Measurements from ENCODE around the gene ADAMTS12.

Gene ADAMTS12

GRCh38 chr5:33657176-33657575 is 234.6 kb downstream of the ADAMTS12 start:
- no peak for DNase-seq (ENCODE audit: low read depth)

DNA sequence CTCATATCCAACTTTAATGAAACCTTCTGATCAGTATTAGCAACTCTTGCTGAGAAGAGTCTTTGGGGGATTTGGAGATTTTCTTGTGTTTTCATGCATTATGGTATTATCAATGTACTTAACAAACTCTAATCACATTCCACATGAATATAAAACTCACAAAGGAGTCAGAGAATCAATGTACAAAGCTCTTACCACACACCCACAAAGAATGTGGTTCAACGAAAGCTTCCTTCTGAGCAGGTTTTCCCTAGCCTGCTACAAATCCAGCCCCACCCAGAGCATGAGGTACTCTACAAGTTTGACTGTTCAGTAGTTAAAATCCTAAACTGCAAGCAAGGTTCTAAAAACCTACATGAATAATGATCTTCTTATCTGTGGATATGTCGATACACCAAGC is 240.9 kb downstream of the ADAMTS12 start:
- DNase-seq (ENCODE audit: low read depth) = no peak

- no peak for DNase-seq (ENCODE audit: low read depth)
Observed at GRCh38 chr5:33649549-33650482, 242.0 kb downstream of the ADAMTS12 start.

DNA sequence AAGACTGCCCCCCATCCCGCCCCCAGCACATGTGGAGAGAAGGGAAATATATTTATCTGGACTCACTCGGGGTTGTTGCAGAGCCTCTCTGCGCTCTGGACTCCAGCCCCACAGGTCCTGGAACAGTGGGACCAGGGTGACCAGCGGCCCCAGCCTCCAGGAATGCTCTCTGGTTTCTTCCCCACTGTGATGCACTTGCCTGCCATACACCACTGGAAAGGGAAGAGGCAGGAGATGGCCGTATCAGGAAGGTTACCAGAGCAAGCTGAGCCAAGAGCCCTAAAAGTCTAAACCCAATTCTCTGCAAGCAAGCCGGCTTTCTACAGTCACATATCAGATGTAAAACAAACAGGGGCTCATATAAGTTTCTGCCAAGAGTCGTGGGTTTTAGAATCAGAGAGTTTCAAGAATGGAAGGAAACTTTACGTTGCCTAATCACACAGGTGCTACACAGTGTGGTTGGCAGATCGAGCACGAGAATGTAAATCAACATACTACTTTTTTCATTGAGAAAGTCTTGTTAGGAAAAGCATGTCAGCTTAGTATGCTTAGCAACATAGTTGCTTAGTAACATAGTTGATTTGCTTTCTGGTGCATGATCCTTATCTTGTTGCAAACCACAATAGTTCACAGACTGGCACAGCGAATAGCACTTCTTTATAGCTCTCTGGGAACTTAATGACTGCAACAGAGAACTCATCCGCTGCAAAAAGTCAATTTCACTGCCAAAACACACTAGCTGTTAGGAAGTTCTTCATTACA is 249.9 kb downstream of the ADAMTS12 start:
- DNase-seq (ENCODE audit: low read depth) = no peak

DNA sequence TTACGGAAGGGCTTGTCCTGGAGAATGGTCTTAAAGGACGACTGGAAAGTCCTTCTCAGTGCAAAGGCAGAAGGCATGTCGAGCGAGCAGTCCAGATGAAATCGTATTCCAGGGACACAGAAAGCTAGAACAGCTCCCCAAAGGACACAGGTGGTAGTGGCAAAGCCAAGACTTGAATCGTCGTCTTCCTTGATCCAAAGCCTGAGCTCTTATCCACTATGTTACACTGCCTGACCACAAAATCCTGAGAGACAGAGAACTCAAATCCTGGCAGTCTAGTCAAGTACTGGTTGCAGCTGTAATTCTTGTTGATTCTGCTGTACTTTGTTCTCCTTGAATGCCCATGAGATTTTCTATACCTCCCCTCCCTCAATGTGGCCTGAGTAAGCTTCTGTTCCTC is 252.3 kb downstream of the ADAMTS12 start:
- DNase-seq (ENCODE audit: low read depth) = no peak

DNA sequence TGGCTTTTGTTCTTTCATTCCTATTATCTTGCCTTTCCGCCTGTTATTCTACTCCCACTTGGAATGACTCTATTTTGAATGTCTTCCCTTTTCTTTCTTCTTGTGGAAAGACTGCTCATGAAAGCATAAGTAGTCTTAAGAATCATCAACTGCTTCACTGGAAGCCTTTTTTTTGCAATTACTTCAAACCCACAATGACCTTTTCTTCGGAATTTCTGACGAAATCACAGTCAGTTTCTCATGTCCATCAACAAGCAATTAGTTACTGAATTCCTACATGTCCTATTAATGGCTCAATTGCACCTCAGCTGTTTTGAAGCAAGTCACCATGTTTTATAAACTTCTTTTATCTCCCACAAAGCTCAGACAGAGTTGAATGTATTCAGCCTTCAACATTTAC is 254.8 kb downstream of the ADAMTS12 start:
- no peak for DNase-seq (ENCODE audit: low read depth)

DNA sequence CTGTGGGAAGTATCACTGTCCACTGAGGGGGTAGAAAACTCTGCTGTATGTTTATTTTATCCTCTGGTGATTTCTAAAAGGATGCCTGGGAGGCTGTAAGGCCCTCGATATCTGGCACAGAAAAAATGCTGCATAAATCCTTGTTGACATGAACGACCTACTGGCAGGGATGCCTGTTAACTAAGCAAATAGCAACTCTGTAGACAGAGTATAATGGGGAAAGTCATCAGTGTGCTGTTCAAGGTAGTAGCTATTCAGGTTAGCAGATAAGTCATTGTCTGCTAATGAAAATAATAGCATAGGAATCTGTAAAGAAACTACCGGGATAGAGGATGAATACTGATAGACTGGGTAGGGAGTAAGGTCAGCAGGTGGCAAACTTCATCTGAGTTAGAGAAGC is 256.2 kb downstream of the ADAMTS12 start:
- no peak for DNase-seq (ENCODE audit: low read depth)

DNA sequence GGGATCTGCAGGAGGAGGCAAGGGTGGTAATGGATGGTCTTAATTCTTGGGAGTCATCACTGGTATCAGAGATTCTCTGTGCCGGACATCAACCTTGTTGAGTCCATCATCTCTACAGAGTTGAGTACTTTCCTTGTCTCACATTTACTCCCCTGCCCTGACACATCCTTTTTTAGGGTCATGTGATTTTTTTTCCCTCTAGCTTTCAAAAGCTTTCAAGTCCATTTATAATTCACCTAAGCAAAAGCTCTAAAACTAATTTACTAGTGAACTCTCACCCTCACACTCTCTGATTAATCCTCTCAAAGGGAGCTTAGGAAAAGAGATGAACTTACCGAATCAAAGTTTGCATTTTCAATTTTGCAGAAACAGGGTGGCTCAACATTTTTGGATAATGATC is 258.1 kb downstream of the ADAMTS12 start:
- no peak for DNase-seq (ENCODE audit: low read depth)

GRCh38 chr5:33631786-33632185 is 260.0 kb downstream of the ADAMTS12 start:
- DNase-seq (ENCODE audit: low read depth) = no peak

DNA sequence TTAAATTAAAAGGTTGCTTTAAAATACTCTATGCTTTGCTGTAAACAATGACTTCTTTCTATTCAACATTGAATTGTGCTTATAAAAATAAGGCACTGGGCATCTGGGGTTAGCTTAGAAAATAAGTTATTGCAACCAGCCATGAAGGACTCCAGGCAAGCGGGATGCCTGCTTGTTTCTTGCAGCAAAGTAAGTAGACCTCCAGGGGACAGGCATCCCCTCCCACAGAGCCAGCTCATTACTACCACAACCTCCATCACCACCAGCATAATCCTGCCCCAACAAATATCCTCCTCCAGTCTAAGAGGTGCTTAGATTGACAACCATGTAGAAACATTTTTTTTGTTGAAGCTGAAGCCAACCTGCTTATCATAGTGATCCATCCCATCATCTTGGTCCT is 260.7 kb downstream of the ADAMTS12 start:
- no peak for DNase-seq (ENCODE audit: low read depth)

DNA sequence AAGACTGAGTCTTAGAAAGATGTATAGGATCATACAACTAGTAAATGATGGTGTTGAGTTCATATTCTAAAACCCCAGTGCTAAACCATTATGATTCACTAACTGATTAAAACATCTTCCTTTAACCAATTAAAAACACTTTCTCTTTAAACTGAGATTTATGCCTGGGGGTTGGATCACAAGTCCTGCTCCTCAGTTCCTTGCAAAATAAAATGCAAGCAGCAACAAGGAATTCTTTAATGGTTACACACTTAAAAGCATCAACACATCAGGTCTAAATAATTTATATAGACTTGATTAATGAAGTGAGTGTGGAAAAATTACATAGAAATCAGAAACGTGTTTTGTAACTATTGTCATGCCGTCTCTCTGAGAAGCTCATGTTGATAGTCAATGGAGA is 261.8 kb downstream of the ADAMTS12 start:
- DNase-seq (ENCODE audit: low read depth) = no peak

DNA sequence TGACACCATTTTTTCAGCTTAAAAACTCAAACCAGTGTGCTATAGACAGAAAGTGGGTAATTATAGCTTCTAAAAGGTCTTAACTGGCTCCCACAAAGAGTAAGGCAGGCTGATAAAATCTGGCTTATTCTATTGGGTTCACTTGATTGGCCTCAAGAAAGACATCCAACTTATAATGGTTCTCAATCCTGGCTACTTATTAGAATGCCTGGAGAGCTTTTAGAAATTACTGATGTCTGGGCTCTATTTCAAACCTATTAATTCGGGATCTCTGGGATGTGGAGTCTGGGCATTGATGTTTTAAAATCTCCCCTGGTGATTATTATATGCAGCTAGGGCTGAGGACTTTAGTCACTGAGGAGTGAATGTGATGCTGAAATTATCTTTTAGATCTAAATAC is 263.0 kb downstream of the ADAMTS12 start:
- no peak for DNase-seq (ENCODE audit: low read depth)

DNA sequence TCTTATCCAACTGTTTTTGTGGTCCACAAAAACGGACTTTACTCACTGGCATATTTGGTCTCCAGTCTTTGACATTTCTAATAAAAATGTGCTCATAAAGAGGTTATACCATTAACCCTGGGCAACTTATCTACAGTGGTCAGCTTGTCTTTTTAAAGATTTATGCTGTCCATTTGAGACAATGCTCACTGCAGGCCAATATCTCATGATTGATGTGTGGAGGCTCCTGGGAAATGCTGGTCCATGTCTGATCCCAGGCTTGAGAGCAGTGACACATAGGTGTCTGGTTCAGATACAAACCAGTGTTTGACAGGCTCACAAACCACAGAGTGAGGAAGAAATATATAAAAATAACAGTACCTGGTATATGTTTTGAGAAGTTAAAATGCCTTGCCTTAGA is 270.3 kb downstream of the ADAMTS12 start:
- DNase-seq (ENCODE audit: low read depth) = no peak

DNA sequence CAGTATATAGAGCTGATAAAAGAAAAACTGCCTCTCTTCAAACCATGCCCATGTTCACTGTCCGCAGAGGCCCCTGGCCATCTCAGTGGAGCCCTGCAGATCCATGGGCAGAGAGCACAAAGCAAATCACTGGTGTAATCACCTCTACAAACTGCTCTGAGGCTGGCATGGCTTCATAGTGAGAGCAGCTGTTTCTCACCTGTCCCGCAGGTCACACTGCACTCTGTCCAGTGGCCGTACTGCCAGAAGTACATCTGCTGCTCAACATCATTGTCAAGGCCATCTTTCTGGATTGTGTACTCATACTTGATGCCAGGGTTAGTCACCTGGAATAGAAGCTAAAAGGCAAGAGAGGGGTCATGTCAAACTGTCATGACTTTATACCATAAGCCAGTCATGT is 277.8 kb downstream of the ADAMTS12 start:
- no peak for DNase-seq (ENCODE audit: low read depth)

DNA sequence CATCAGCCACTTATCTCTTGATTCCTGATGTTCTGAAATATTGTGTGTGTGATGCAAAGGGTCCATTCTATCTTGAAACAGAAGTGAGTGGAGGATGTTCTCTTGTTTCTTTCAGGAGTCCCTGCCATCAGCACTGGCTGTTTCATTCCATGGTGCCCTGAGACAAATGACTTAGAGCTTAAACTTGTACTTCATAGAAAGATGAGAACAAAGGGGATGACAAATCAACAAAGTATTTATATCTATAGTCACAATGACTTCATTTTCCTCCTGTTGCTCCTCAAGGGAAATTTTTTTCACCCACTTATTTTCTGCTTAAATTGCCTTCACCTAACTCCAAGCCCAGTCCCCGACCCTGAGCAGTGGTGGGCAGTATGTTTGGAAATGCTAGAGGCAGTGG is 279.4 kb downstream of the ADAMTS12 start:
- DNase-seq (ENCODE audit: low read depth) = no peak

DNA sequence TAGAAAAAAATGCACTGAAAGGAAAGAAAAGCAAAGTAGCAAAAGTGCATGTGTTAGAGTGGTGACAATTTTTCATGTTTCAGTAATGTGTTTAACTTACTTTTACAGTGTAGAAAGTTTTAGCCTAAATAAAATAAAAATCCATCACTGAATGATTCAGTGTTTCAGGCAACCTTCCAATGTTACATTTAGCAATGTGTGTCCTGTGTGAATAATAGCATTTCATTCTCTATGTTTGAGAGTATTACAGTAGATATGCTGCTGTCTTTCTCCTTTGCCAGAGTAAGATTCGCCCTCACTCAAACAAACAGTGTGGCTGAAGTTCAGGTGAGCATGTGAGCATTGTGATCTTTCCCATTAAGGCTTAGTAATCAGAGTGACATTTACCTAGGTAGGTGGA is 279.9 kb downstream of the ADAMTS12 start:
- DNase-seq (ENCODE audit: low read depth) = no peak

DNA sequence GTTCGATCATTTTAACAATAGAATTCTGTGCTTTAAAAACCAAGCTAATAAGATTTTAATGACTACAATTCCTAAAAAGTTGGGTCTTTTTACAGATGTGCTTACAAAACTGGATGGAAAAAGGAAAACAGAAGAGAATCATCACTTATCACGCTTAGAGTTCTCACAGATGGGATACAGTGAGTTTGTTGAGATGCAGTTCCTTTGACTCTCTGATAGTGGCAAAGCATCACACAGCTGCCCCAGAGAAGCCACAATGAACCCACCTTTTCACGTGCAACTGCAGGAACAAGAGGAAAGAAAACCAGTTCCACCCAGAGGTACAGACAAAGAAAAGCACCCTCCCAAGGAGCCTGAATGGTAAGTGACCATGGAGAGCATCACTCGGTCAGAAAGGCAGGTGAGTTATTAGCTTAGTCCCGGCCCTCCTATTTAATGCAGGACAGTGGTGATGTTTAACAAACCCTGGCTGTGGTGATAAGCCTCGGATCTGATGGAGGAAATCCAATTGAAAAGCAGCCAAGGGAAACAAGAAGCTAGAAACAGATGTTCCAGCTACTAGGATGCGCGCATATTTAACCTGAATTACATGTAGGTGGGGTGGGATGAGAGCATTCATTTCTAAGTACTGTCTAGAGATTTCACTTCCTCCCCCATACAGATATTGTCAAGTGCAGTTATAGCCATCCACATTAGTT is 283.3 kb downstream of the ADAMTS12 start:
- DNase-seq (ENCODE audit: low read depth) = no peak

GRCh38 chr5:33604503-33604902 is 287.3 kb downstream of the ADAMTS12 start:
- no peak for DNase-seq (ENCODE audit: low read depth)

GRCh38 chr5:33601881-33602280 is 289.9 kb downstream of the ADAMTS12 start:
- DNase-seq (ENCODE audit: low read depth) = no peak

DNA sequence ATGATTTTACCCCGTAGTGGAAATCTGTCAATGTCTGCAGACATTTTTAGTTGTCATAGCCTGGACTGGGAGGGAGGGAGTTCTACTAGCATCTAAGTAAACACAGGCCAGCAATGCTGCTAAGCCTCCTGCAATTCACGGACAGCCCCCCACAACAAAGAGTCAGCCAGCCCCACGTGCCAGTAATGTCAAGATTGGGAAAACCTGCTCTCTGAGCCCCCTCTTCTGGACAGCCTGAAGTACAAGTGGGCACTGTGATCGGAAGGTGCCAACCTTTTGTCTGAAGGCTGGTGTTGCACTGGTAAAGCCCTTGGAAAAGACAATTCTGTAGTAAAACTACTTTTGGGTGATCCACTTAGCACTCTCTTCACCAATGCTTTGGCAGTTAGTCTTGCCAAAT is 296.5 kb downstream of the ADAMTS12 start:
- DNase-seq (ENCODE audit: low read depth) = no peak

GRCh38 chr5:33594006-33594405 is 297.8 kb downstream of the ADAMTS12 start:
- DNase-seq (ENCODE audit: low read depth) = no peak

DNA sequence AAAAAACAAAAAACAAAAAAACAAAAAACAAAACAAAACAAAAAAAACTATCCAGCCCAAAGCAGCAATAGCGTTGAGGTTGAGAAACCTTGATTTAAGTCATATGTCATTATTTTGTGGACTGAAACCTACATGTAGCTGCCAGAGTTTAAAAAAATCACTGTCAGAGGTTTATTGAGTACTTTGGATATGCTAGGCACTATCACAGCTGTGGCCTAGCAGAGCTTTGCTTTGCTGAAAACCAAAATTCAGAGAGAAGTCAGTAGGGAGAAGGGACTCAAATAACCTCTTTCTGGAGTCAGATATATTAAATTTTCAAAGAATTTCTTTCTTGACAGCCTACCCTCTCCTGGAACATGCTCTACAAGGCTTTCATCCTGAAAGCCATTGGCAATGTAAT is 299.5 kb downstream of the ADAMTS12 start:
- DNase-seq (ENCODE audit: low read depth) = no peak

Data from activated T-cell treated with anti-CD3 and anti-CD28 coated beads for 48 hours (primary cell).